PC-9 (cell line): ENCODE results near the gene CD163L1. TPM values are rescaled to one million over a fixed set of nuclear protein-coding genes. Genes with fewer than 3 reads are reported as not detected.
A peak's percentile ranks its signal among the peaks of the same experiment; 100 is the strongest.
"Not testable (repeated sequence)": the region's sequence is repeated elsewhere in the genome, so short reads cannot be mapped to it uniquely, and the experiment has no call there.

Experiments
- BruUV-seq: library from RNA; stranded (reverse); fragments of 400-500 nt; replicated peaks from 2 replicates; lab custom pipeline; 2021; lab: Mats Ljungman, UMichigan
- CTCF ChIA-PET: fragments of 300-600 bp; sonication (Branson Sonifier 250); formaldehyde crosslinking; loops from one replicate; lab custom pipeline; 2022; ENCODE audit warnings: antibody characterized with exemption; lab: Charles Lee
- POLR2A ChIA-PET: fragments of 300-600 bp; sonication (Branson Sonifier 250); formaldehyde crosslinking; loops from one replicate; lab custom pipeline; 2022; ENCODE audit warnings: antibody characterized with exemption; ENCODE audit not compliant: unreplicated experiment; lab: Charles Lee
- DNase-seq, 2 experiments: peaks; one replicate each; pipeline versions ENCODE4 v3.0.0 to v3.0.0-alpha.2; 2015 to 2022; ENCODE audit warnings: mixed read lengths in 1 of 2
- H2AFZ ChIP-seq: fragments of 200-600 bp; sonication (generic); 2 replicates; pipeline ENCODE4 v1.8.1; 2017; ENCODE audit warnings: antibody characterized with exemption
- H3F3A ChIP-seq: fragments of 200-600 bp; sonication (generic); 2 replicates; pipeline ENCODE4 v1.8.1; 2017; ENCODE audit warnings: antibody characterized with exemption, mild to moderate bottlenecking, low read depth; ENCODE audit not compliant: insufficient read depth
- H3K27ac ChIP-seq: fragments of 200-600 bp; sonication (generic); 2 replicates; pipeline ENCODE4 v1.6.1; 2016; ENCODE audit warnings: mixed run types
- H3K27me3 ChIP-seq: fragments of 200-600 bp; sonication (generic); 2 replicates; pipeline ENCODE4 v1.6.1; 2016; ENCODE audit warnings: low read depth, mixed run types; ENCODE audit not compliant: insufficient read depth
- H3K36me3 ChIP-seq: fragments of 200-600 bp; sonication (generic); 2 replicates; pipeline ENCODE4 v1.6.1; 2016; ENCODE audit warnings: low read depth, mixed run types
- H3K4me1 ChIP-seq: fragments of 200-600 bp; sonication (generic); replicated peaks from 2 replicates; pipeline ENCODE4 v1.6.1; 2016; ENCODE audit warnings: mixed run types; ENCODE audit not compliant: insufficient read depth
- H3K4me2 ChIP-seq: fragments of 200-600 bp; sonication (generic); 2 replicates; pipeline ENCODE4 v1.6.1; 2017; ENCODE audit warnings: mixed run types
- H3K4me3 ChIP-seq: fragments of 200-600 bp; sonication (generic); 2 replicates; pipeline ENCODE4 v1.6.1; 2016; ENCODE audit warnings: mixed run types
- H3K79me2 ChIP-seq: fragments of 200-600 bp; sonication (generic); 2 replicates; pipeline ENCODE4 v1.6.1; 2017; ENCODE audit warnings: low read depth, mixed run types
- H3K9me2 ChIP-seq: fragments of 200-600 bp; sonication (generic); 2 replicates; pipeline ENCODE4 v1.8.1; 2017; ENCODE audit warnings: mild to moderate bottlenecking; ENCODE audit not compliant: insufficient read depth
- H3K9me3 ChIP-seq: fragments of 200-600 bp; sonication (generic); 2 replicates; pipeline ENCODE4 v1.8.1; 2016; ENCODE audit warnings: low read depth; ENCODE audit not compliant: insufficient read depth
- H4K20me1 ChIP-seq: fragments of 200-600 bp; sonication (generic); 2 replicates; pipeline ENCODE4 v1.8.1; 2017; ENCODE audit not compliant: insufficient read depth
- EZH2 ChIP-seq: fragments of 200-600 bp; sonication (generic); IDR thresholded peaks from 2 replicates; pipeline ENCODE4 v1.8.0; 2017; ENCODE audit warnings: antibody characterized with exemption, low read depth
- intact Hi-C: fragments of 100-400 bp; cut with micrococcal nuclease; formaldehyde crosslinking; loops from one replicate; pipeline ENCODE4 v1.10.0; 2022; ENCODE audit not compliant: unreplicated experiment
- total RNA-seq: library from RNA; stranded (reverse); gene quantifications from 2 replicates; pipeline ENCODE4 v1.2.3, GENCODE V29; 2021
- TF ChIP-seq, protein P1 (sequence below): fragments of 200-600 bp; sonication (generic); conservative IDR thresholded peaks from 2 replicates; pipeline ENCODE4 v1.6.1; 2017; ENCODE audit warnings: mixed run types, antibody characterized with exemption, mild to moderate bottlenecking, moderate library complexity

Gene CD163L1
- total RNA-seq, 1 experiment from 2014 or later: 69.3 TPM

DNA sequence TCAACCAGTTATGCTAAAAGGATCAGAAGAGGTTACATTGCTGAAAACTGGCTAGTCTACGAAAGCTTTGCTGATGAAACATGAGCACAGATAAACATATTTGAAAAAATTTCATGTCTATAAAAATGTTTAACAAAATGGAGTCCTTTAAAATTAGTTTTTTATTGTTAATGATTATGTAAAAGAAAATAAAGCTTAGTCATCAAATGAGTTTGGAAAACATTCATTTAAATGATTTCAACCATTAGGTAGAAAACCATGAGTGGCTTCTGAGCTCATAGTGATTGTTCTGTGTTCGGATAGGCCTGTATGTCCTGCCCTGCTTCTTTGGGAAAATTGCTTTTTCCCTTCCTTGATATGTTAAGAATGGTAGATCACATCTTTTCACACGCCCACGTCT lies 584 bp upstream of the CD163L1 start:
- Histone ChIP-seq H3K9me2 (no peaks in the 10 kb centered on the region; the same call in 1 of the 2 replicates), H3K27me3 (no peaks in the 10 kb centered on the region), H3K4me1 (peaks cover 4% of the 10 kb centered on the region; the same call in 1 of the 2 replicates), H3K79me2 (no peaks in the 10 kb centered on the region), H3K4me3 (no peak overlapping the region), H4K20me1 (no peaks in the 10 kb centered on the region), H3F3A (peaks cover 8% of the 10 kb centered on the region; the same call in 1 of the 2 replicates), H3K4me2 (no peak overlapping the region), H3K36me3 (no peaks in the 10 kb centered on the region), H2AFZ (no peak overlapping the region), H3K9me3 (no peaks in the 10 kb centered on the region), H3K27ac (no peak overlapping the region)
- intact Hi-C loops: no loop called here
- BruUV-seq: no TSS peak
- TF ChIP-seq, protein P1, sequence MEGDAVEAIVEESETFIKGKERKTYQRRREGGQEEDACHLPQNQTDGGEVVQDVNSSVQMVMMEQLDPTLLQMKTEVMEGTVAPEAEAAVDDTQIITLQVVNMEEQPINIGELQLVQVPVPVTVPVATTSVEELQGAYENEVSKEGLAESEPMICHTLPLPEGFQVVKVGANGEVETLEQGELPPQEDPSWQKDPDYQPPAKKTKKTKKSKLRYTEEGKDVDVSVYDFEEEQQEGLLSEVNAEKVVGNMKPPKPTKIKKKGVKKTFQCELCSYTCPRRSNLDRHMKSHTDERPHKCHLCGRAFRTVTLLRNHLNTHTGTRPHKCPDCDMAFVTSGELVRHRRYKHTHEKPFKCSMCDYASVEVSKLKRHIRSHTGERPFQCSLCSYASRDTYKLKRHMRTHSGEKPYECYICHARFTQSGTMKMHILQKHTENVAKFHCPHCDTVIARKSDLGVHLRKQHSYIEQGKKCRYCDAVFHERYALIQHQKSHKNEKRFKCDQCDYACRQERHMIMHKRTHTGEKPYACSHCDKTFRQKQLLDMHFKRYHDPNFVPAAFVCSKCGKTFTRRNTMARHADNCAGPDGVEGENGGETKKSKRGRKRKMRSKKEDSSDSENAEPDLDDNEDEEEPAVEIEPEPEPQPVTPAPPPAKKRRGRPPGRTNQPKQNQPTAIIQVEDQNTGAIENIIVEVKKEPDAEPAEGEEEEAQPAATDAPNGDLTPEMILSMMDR: no peak
- no peak for TF ChIP-seq EZH2
- POLR2A ChIA-PET: no interaction called here
- no peak for DNase-seq
- CTCF ChIA-PET: no interaction called here

DNA sequence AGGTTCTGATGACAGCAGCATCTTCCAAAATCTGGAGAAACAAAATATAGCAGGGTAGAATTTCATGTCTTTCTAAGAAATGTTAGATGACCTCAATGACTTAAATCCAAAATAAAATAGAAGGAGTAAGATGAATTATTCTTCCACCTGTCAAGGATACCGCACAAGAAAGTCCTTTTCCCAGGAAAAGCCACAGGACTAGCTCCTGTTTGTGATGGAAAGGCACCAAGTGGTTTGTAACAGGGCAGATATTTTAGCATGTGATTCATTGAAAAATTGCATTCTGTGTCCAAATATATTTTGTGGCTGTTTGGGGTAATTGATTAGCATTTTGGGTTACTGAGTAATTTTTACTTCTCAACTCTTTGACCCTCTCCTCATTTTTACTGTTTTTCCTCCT lies 2.7 kb downstream of the CD163L1 start:
- H3K36me3 ChIP-seq: no peaks in the 10 kb centered on the region
- ChIA-PET POLR2A (no interaction called here), CTCF (no interaction called here)
- no peaks in the 10 kb centered on the region for H3K9me3 ChIP-seq
- no peak for TF ChIP-seq EZH2
- TF ChIP-seq, protein P1: no peak
- DNase-seq: no peak
- H3F3A ChIP-seq: peaks cover 13% of the 10 kb centered on the region
- no peaks in the 10 kb centered on the region; the same call in 1 of the 2 replicates for H3K9me2 ChIP-seq
- intact Hi-C loops: no loop called here
- H3K27ac ChIP-seq: no peak overlapping the region
- H3K4me3 ChIP-seq: no peak overlapping the region
- BruUV-seq: no TSS peak
- no peaks in the 10 kb centered on the region for H3K79me2 ChIP-seq
- no peak overlapping the region for H2AFZ ChIP-seq
- no peaks in the 10 kb centered on the region for H4K20me1 ChIP-seq
- no peaks in the 10 kb centered on the region for H3K27me3 ChIP-seq
- H3K4me2 ChIP-seq: peak overlapping the region; percentile 73; the same call in 1 of the 2 replicates
- peaks cover 4% of the 10 kb centered on the region; the same call in 1 of the 2 replicates for H3K4me1 ChIP-seq

DNA sequence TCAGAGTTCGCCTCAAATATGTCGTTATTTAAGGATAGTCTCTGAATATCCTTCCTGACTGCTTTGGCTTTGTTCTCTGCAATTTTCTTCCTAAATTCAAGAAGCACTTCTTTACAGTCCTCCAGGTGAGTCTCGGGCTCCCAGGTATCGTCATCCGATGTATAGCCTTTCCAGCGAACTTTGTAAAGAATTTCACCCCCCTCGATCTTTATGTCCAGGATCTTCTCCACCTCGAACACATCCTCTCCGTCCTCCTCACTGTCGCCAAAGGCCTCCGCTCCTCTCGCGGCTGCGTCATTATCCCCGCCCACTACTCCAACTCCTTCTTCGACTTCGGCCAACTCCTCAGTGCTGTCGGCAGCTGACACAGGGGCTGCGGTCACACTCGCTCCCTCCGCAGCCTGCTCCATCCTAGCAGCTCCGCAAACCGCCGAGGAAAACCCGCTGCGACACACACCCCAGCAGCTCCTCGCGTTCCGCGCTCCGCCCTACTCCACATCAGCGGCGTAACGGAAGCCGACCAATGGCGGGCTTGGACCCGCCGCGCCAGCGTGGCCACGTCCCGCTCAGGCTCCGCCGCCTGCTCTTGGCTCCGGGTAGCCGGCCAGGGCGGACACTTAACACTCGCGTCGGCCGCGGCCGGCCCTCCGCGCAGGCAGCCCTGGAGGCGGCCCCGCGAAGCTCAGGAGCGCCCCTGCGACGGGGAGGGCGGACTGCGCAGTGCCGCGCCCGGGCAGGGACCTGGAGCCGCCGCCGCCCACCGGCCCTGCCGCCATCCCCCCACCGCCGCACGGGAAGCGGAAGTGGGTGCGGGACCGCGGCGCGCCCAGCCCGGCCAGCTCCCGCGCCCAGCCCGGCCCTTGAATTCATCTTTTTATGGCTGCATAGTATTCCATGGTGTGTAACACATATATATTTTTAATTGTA lies 4.1 kb downstream of the CD163L1 start:
- peaks cover 13% of the 10 kb centered on the region for H3F3A ChIP-seq
- H3K9me2 ChIP-seq: no peaks in the 10 kb centered on the region; the same call in 1 of the 2 replicates
- TF ChIP-seq EZH2: no peak
- TF ChIP-seq, protein P1: 0 out of 2 replicates have a peak, but pooled peaks have one; percentile 9
- no peaks in the 10 kb centered on the region for H3K9me3 ChIP-seq
- H3K4me3 ChIP-seq: peak overlapping the region; percentile 46
- H2AFZ ChIP-seq: peak overlapping the region; percentile 86
- BruUV-seq: TSS peak; percentile 86
- H3K36me3 ChIP-seq: no peaks in the 10 kb centered on the region
- no peak overlapping the region for H3K27ac ChIP-seq
- ChIA-PET CTCF (interaction anchor here (0.6 to 0.7 kb wide), 5 partner anchors 61 to 1014 kb away, joined by 4 to 10 read pairs (median 5); no protein-coding TSS in a partner anchor), POLR2A (interaction anchor here (0.5 to 0.7 kb wide), 9 partner anchors 10 to 1382 kb away, joined by 3 to 12 read pairs (median 3); no protein-coding TSS in a partner anchor)
- H3K27me3 ChIP-seq: no peaks in the 10 kb centered on the region
- no peaks in the 10 kb centered on the region for H4K20me1 ChIP-seq
- DNase-seq: peak; percentile 65 to 95
- no peaks in the 10 kb centered on the region for H3K79me2 ChIP-seq
- H3K4me1 ChIP-seq: peaks cover 4% of the 10 kb centered on the region; the same call in 1 of the 2 replicates
- intact Hi-C loops: no loop called here
- H3K4me2 ChIP-seq: peak overlapping the region; percentile 73

DNA sequence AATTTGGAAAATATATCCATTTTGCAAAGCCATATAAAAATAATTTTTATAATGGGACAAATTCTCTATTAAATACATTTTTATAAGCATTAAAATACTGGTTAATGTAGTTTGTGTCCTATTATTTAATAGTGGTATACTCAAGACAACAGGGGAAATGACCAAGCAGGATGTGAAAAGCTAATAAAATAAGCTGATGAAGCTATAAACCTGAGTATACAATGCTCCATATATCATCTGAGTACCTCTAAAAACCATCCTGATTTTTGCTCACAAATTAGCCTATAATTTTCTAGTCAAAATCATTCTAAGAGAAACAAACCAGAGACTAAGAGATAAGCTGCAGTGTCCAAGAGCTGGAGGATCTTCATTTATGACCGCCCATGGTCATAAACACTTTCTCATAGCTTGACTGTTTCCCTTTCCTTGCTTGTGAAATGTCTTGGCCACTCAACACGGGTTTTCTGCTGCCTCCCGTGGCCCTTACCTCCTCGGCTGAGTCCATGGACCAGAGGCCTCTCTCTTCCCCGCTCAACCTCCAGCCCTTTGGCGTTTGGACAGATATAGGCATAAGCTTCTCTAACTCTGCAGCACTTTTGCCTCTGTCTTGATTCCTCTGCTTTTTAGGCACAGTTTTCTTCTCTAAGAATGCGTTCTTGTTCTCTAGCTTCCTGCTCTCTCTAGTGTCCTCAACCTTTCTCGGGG lies 5.5 kb downstream of the CD163L1 start:
- H4K20me1 ChIP-seq, H3K79me2 ChIP-seq, H3K27me3 ChIP-seq, H3K27ac ChIP-seq, H3K4me2 ChIP-seq, intact Hi-C loops, CTCF ChIA-PET, H3K4me3 ChIP-seq, H3K9me2 ChIP-seq, H3K4me1 ChIP-seq, H3K9me3 ChIP-seq, BruUV-seq, H3K36me3 ChIP-seq: not testable (repeated sequence)
- H3F3A ChIP-seq: peaks cover 13% of the 10 kb centered on the region
- DNase-seq: peak in 1 of 2 experiments; percentile 19
- POLR2A ChIA-PET: interaction anchor here (0.6 to 0.9 kb wide), 2 partner anchors 16 to 145 kb away, joined by 3 read pairs; no protein-coding TSS in a partner anchor
- peak overlapping the region; percentile 86; the same call in 1 of the 2 replicates for H2AFZ ChIP-seq
